SK-N-MC (cell line): ENCODE results near the gene ASCC3.

Source experiments
- EZH2 ChIP-seq: fragments of 200-600 bp; sonication (generic); IDR thresholded peaks from one replicate; pipeline ENCODE4 v1.6.1; 2017; ENCODE audit warnings: antibody characterized with exemption
- POLR2AphosphoS5 ChIP-seq: IDR thresholded peaks from 2 replicates; pipeline ENCODE4 v1.6.1; 2012; ENCODE audit warnings: mild to moderate bottlenecking, low read depth, low read length, borderline replicate concordance

DNA sequence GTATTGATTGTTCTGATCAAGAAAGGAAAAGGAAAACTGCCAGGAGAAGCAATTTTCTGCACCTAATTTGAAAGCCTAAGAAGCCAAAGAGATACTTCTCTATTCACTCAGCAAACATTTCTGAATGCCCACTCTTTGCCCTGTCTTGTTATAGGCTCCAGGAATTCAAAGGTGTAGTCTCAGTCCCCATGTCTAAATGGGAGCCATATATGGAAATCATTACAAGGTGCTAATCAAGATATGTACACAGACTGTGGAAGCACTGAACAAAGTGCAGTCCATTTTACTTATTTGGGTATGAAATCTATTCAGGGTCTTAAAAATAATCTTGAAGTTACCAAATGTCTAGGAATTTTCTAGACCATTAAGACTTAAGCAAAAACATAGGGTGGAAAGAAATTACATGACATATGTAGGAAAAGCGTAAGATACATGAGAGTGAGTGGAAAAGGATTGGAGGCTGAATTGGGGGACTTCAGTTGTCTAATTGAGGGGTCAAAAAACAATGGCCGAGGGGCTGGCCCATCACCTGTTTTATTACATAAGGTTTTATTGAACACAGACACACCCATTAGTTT lies 39.0 kb upstream of the ASCC3 start:
- TF ChIP-seq POLR2AphosphoS5 (no peak), EZH2 (no peak)
